NCI-H524 treated with DMSO at 0.1 percent for 48 hours (cell line): Measurements from ENCODE around the gene PDLIM3.
"Not testable (repeated sequence)": the region's sequence is repeated elsewhere in the genome, so short reads cannot be mapped to it uniquely, and the experiment has no call there.

Source experiments
- DNase-seq: peaks from one replicate; lab custom pipeline; 2025; lab: John Stamatoyannopoulos, UW

PDLIM3 gene

DNA sequence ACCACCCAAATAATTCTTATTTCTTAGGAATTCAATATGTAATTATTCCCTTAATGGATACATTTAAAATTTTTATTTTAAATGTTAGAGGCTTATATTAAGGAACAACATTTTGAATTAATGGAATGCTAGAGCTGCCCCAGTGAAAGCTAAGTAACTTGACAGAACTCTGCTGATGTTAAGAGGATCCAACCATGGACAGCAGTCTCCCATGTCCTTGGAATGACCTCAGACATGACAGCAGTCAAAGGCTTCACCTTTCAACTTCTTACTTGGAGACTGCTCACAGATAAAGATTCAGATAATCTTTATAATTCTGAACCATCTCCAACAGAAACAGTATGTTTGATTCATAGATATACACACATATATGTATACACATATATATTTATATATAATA lies 17.2 kb downstream of the PDLIM3 start:
- DNase-seq, result no peak

DNA sequence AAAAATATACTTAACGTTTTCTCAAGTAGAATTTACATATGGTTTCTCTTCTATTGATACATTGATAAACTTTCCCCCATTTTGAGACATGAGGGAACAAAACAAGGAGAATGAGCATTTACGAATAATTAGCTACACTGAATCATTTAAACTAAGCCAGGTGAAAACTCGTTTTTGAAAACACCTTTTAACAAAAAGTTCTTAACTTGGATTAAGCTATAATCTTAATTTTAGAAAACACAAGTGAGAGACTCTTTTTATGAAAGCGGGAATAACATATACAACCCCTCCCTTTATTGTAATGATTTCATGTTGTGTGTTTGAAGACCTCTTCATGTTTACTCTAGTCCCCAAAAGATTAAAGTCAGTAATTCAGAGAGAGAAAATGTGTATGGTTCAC lies 20.1 kb downstream of the PDLIM3 start:
- DNase-seq, result no peak

DNA sequence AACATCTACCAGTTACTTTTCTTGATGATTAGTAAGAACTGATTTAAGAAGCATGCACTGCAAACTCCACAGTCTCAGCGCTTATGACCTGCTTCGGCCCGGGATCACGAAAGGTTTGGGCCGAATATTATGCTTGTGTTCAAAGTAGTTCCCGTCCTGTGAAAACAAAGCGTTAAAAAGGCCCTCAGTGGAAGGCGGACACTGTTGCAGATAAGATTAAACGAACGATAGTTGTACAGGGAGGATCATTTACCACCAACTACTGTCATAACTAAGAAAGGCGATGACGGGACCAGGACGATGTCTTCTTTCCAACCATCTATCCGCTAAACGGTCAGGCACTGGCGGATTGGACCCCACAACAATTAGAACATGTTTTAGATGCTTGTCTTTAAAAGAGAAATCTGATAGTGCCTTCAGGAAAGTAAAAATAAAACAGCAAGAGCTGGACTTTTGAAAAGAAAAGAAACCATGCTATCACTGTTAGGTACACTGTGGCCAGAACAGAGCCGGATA lies 21.1 kb downstream of the PDLIM3 start:
- no peak for DNase-seq

DNA sequence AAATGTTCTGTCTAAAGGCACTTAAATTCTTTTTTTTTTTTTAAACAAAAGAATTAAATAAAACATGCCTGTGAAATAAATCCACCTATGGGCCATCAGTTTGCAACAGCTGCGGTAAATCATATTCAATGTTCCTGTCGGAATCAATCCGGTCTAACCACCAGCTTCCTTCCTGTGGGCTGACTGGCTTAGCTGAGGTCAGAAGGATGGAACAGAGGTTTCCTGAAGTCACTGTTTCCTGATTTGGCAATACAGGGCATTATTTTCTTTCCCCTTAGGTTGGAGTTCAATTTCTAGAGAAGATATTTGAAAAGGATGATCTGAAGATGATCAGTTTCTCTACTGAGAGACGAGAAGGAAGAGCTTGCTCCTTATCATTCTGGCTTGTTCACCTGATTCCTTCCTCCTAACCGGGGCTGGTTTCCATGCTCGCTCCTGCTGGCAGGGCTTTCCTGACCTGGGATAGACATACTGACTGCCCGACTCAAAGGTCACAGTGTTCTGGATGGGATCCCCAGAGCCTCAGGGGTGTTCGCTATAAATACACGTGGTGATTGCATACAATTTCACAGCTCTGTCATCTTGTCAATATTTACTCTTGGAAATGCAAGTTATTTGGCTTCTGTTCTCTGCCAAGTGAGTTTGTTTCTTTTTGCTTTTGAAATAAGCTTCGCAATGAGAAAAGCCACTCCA lies 21.7 kb downstream of the PDLIM3 start:
- no peak for DNase-seq

DNA sequence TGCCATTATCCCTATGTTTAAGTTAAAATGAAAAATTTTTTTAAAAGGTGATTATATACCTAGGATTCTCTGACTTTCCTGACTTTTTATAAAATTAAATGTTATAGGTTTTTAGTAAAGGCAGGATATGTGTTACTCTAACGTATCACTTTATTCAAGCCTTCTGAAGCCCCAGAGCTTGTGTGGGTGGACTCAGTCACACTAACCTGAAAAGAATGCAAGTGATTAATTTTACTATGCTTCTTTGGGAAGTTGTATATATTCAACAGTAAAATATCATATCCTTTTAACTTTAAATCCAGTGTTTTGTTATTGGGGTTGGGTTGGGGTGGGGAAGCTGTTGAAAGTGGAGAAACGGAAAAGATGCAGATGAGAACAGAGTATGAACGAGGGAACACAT lies 22.8 kb downstream of the PDLIM3 start:
- DNase-seq, result no peak

DNA sequence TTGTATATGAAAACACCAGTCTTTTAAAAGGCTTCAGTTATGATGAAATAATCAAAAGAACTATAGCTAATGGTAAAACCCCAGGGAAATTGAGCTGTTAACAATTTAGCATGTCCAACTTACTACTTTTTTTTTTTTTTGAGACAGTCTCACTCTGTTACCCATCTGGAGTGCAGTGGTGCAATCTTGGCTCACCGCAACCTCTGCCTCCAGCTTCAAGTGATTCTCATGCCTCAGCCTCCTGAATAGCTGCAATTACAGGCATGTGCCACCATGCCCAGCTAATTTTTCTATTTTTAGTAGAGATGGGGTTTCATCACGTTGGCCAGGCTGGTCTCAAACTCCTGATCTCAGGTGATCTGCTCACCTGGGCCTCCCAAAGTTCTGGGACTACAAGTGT lies 24.1 kb downstream of the PDLIM3 start:
- not testable (repeated sequence) for DNase-seq

DNA sequence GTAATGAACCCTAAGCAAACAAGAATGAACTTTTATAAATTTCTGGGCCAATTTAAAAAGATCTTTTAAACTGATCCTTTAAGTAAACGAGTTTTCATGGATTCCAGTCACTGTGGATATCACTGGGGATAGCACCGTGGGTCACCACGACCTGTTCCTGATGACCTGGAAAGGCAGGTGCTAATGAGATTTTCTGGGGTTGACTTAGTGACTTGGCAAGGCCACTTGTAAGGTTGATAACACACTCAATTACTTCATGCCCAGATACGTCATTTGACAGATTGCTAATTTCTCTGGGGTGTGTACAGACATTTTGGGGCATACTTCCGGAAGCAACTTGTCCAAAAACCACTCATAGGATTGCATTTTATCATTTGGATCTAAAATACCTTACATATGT lies 24.5 kb downstream of the PDLIM3 start:
- no peak for DNase-seq

DNA sequence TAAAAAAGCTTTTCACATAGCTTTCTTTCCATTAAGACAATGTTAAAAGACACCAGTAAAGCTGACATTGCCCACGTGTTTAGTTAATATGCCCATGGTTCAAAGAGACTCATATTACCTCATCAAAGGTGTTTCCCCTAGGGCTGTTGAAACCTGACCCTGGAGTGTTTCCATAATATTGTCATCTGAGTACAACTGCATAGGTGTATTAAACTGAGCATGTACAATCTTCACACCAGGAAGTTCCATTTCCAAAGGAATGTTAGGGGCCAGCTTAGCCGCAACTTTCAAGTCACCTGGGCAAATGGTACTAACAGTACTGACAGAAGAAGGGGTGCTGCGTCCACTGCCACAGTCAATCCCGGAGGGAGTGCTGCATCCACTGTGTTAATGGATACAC lies 27.1 kb downstream of the PDLIM3 start:
- no peak for DNase-seq

DNA sequence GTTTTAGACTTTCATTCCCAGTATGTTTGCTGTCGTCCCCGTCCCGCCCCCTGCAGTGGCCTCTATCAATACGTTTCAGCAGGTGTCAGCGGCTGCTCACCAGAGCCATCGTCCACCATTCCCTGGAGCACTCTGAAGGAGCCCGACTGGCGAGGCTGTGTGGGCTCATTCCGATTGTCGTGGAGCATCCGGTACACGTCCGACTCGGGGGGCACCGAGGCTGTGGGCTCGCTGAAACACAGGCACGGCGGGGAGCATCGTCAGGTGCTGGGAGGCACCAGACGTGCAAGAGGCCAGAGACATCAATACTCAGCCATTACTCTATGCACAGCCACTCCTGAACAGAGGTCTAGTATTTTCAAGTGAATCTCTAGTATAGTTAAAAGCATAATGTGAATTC lies 28.9 kb downstream of the PDLIM3 start:
- DNase-seq, result no peak

DNA sequence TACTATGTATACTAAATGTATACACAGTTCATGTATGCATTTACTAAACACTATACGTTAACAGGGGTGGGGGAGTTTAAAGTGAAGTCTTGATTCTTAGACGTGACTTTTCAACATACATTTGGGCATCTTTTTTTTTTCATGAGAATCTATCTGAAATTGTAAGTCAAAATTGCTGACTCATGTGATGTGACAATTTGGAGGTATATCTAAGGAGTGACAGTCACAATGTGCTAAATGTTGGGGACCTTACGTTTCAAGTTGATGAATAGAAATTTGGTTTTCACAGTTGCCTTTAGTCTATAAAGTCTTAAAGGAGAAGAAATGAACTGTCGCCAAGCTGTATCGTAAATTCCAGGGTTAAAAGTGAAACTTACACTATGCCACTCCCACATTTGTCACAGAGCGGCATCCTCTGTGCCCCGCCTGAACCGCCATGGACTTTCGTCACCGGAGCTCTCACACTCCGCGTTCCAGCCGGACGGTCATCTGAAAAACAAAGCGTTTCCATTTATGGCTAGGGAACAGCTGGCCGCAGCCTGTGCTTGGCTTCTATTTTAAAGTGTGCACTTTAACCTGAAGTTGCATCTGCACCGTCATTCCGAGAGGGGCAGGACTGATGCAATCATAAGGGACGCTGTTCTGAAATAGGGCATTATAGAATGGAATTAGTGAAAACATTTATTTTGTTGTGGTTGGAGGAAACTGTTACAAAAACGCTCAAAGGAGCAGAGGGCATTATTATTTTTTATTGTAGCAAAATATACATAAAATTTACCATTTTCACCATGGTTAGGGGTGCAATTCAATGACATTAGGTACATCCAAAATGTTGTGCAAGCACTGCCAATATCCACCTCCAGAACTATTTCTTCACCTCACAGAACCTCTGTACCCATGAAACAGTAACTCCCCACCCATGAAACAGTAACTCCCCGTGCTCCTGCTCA lies 30.9 kb downstream of the PDLIM3 start:
- DNase-seq, result no peak

DNA sequence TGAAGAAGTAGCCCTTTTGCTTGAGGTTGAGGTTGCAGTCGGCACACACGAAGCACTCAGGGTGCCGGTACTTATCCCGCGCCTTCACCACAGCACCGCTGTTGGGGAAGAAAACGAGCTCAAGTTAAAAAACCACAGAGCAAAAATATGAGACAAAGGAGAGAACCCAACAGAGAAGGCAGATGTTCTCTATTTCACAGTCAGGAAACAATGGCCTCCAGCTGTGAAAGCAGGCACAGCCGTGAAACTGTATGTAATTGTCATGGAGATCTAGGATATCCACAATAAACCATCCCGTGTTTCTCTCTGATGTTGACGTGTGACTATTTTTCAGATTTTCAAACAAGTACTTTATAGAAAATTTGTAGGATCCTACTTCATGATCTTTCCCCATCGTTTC lies 32.9 kb downstream of the PDLIM3 start:
- DNase-seq, result no peak

DNA sequence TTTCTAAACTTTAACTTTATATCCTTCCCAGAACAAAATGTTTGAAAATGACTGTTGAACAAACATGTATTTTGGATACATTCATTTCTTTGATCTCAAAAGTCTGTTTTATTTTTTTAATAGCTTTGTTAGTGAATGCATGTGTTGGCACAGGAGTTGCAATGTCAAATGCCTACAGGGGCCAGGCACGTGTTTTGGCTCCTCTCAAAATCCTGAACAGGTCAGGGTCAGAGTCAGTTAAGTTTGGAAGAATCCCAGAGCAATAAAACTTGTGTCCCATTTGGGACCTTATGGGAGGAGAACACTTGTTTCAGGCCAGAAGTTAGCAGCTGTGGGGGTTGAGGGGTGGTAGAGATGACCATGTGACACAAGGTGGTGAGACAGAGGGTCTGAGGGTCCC lies 34.7 kb downstream of the PDLIM3 start:
- no peak for DNase-seq

DNA sequence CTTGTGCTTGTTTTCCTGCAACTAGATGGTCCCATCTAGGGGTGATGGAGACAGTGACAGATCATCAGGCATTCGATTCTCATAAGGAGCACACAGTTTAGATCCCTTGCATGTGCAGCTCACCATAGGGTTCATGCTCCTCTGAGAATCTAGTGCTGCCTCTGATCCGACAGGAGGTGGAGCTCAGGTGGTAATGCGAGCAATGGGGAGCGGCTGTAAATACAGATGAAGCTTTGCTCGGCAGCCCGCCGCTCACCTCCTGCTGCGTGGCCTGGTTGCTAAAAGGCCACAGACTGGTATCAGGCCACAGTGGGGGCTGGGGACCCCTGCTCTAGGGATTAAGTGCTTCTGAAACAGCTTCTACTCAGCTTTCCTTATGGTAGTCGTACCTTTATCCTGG lies 35.3 kb downstream of the PDLIM3 start:
- no peak for DNase-seq

DNA sequence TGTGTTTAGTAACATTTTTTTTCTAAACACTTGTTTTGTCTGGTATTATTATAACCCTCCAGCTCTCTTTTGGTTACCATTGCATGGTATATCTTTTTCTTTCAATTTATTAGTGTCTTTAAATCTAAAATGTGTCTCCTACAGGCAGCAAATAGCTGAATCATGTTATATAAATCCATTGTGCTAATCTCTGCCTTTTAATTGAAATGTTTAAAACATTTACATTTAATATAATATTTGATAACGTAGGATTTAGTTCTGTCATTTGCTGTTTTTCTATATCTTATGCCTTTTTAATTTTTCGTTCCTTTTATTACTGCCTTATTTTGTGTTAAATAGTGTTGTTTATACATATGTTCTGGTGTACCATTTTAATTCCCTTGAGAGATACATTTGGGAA lies 46.7 kb downstream of the PDLIM3 start:
- no peak for DNase-seq

DNA sequence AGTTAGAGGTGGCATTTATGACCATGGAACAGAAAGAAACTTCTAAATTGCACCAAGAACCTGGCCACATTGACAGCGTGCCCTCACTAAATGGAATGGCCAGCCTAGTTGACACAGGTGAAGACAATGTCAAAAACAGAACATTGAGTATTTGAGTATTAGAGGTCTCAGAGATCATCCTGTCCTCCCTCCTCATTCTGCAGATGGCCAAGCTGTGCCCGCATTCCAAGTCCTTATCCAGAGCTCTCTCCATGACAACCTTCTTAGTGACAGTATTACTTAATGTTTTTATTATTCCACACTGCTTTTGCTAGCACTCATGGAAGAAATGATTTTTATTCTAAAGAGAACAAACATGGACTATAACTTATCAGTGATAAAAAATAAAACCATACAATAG lies 53.9 kb downstream of the PDLIM3 start:
- DNase-seq, result no peak

DNA sequence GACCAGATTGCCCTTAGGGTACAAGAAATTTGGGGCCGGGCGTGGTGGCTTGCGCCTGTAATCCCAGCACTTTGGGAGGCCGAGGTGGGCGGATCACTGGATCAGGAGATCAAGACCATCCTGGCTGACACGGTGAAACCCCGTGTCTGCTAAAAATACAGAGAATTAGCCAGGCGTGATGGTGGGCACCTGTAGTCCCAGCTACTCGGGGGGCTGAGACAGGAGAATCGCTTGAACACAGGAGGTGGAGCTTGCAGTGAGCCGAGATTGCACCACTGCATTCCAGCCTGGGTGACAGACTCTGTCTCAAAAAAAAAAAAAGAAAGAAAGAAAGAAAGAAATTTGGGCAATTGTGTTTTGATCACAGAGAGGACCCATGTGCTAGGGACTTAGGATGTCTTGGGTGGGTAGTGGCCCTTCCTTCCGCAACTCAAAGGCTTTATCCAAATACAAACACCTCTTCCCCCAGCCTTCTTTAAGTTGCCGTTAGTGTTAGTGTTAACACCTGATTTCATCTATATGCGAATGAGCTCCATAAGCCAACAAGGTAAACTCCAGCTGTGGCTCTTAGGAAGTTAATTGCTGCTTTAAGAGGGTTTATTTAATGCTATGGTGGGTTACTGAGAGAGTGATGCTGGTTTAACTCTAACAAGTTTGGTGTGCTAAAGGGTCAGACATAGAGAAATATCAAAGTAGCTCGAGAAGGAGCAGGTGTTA lies 55.1 kb downstream of the PDLIM3 start:
- no peak for DNase-seq

DNA sequence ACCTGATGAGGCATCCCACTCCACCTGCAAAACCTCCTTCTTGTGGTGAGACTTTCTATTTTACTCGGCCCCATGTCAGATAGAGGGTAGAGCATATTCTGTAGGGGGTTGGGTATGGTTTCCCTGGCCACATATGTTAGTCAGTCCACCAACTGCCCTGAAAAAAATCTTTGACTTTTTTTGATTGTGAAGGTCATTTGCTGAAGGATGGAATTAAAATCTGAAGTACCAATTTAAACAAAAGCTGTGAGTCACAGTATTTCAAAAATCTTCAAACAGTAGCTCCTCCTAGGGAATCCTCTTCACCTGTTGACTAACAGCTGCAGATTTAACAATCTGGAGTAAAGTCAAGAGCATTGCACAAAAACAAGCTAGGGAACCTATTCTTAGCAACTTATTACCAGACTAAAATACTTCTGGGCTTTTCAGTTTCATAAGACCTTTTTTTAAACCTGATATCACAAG lies 55.8 kb downstream of the PDLIM3 start:
- no peak for DNase-seq

DNA sequence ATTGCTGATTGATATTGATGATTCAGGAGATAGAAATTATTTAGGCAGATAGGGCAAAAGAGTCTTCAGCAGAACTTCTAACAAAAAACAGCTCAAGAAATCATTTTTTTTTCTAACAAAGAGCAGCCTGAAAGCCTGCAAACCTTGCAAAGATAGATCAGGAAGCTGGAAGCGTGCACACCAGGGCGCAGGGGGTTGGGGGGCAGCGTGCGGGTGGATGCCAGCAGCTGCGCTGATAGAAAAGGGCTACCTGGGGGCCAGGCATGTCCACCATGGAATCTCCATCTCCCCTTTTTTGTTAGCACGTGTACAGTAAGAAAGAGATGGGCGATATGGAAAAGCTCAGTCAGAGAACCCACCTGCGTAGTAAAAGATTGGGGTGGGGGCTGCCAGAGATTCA lies 62.1 kb downstream of the PDLIM3 start:
- DNase-seq, result no peak

DNA sequence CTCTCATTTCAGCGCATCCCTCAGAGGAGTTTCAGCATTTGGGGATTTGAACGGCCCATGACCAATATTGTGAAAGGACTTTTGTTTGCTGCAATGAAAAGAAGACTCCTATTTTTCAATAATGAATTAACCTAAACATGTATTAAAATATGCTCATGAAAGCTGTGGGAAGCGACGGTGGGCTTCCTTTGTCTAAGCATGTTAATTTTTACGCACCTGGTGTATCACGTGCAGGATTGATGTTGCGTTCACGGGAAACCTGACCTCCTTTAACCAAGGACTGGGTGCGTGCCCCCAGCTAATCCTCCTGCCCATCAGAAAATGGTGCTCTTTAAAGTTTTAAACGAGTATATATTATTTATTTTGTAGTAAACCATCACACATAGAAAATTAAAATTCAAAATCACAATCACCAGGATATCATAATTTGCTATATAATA lies 63.2 kb downstream of the PDLIM3 start:
- DNase-seq, result no peak

DNA sequence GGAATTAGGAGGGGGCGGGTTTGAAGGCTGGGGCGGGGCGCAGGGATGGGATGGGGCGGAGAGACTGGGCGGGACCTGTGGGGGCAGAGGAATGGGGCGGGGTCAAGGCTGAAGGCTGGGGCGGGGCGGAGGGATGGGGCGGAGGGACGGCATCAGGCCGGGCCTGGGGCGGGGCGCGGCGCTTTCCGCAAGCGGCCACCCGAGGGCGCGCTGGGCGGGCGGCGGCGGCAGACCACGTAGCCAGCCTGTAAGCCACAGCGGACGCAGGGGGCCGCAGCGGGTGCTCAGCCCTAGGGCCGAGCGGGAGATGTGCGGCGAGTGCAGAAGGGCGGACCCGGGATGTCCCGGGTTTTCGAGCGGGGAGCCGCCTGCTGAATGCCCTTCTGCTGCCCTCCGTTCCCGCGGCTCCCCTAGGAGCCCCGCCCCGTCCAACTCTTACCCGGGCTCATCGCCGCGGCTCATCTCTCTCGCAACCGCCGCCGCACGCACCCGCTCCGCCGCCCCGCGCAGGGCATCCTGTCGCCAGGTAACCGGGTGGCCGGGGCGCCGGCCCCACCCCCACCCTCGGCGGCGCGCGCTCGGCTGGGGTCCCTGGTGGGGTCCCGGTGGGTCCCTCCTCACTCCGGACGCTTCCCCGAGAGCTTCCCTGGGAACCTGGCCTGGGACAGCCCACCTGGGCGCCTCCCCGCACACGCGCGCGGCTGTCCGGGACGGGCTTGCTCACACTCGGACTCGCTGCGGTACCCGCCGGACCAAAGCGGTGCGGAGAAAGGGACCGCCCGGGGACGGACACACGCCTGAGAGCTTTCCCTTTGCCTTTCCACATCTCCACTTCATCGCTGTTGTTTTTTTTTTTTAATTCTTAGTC lies 63.8 kb downstream of the PDLIM3 start, which contains the start of gene CCDC110:
Gene CCDC110, minus strand, starts transcription at position 499 of the 868 bp plus-strand sequence. Its CDS starts 50 bp downstream, at position 449.
- DNase-seq, result peak; percentile 23

DNA sequence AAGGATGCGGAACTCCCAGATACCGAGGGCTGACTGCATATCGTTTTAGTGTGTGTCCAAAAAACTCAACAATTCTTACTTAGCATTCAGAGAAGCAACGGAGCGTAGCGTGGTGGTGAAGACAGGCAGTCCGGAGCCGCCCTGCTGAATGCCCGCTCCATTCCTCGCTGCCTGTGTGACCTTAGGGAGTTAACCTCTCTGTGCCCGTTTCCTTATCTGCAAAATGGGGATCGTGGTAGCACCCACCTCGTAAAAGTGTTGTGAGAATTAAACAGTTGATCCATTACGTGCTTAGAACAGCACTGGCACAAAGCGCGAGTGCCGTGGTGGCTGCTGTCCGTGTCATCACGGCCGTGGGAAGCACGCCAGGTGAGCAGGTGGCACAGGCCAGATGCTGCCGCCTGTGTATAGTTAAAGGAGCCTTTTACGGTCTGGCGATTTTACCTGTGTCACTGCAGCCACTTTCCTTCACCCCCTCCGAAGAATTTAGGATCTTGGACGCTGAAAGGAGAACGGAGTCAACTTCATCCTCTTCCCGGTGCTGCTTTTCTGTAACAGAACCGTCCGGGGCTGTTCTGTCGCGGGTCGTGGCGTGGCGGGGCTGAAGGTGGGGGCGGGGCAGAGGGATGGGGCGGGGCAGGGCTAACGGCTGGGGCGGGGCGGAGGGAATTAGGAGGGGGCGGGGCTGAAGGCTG lies 64.7 kb downstream of the PDLIM3 start:
- no peak for DNase-seq
